Retinal pigment epithelial cell (primary cell): Measurements from ENCODE around the gene CAMKMT.

Experiments
- DNase-seq: peaks from one replicate; pipeline ENCODE4 v3.0.0-alpha.2; 2010; ENCODE audit warnings: low read depth
- H3K4me3 ChIP-seq: 2 replicates; pipeline ENCODE4 v1.5.1; 2011; ENCODE audit warnings: mild to moderate bottlenecking, low read length, control low read depth, moderate library complexity
- CTCF ChIP-seq: conservative IDR thresholded peaks from 2 replicates; pipeline ENCODE4 v1.5.1; 2011; ENCODE audit warnings: low read depth, low read length, control low read depth, inconsistent platforms

CAMKMT gene

GRCh38 chr2:44342854-44343253, 18.9 kb upstream of the CAMKMT start:
- no peak overlapping the region for H3K4me3 ChIP-seq
- no peak for DNase-seq
- TF ChIP-seq CTCF = peak; percentile 48

- no peak for TF ChIP-seq CTCF
- DNase-seq = no peak
- H3K4me3 ChIP-seq = no peak overlapping the region
Measured at GRCh38 chr2:44347526-44347925, 14.2 kb upstream of the CAMKMT start.

GRCh38 chr2:44348400-44348799, 13.3 kb upstream of the CAMKMT start:
- no peak for TF ChIP-seq CTCF
- no peak for DNase-seq
- H3K4me3 ChIP-seq = no peak overlapping the region

- no peak overlapping the region for H3K4me3 ChIP-seq
- DNase-seq = no peak
- no peak for TF ChIP-seq CTCF
Measured at GRCh38 chr2:44349506-44349905, 12.2 kb upstream of the CAMKMT start.

- no peak overlapping the region for H3K4me3 ChIP-seq
- DNase-seq = peak; percentile 61
- TF ChIP-seq CTCF = no peak
Measured at GRCh38 chr2:44351088-44351487, 10.7 kb upstream of the CAMKMT start.

- no peak for DNase-seq
- no peak overlapping the region for H3K4me3 ChIP-seq
- TF ChIP-seq CTCF = no peak
Measured at GRCh38 chr2:44351676-44352075, 10.1 kb upstream of the CAMKMT start.

- no peak overlapping the region for H3K4me3 ChIP-seq
- no peak for TF ChIP-seq CTCF
- DNase-seq = no peak
Measured at GRCh38 chr2:44352510-44352909, 9.2 kb upstream of the CAMKMT start.
